HepG2 (cell line): ENCODE measurements around the gene MRPS10. TPM values are rescaled to one million over a fixed set of nuclear protein-coding genes. Genes with fewer than 3 reads are reported as not detected.

Experiments
- ATAC-seq: fragments of 200-7000 bp; cut with Tn5 transposase; 3 replicates; pipeline ENCODE4 v1.9.1; 2020; ENCODE audit warnings: mild to moderate bottlenecking, moderate library complexity
- BruUV-seq: library from RNA; stranded (reverse); fragments of 400-500 nt; replicated peaks from 2 replicates; lab custom pipeline; 2021; lab: Mats Ljungman, UMichigan
- CTCF ChIA-PET: fragments of 300-600 bp; formaldehyde crosslinking; extraction: SDS; loops from one replicate; lab custom pipeline; 2021; ENCODE audit warnings: low total read pairs, inconsistent platforms, low intra/inter-chr PET ratio; lab: Yijun Ruan, JAX
- POLR2A ChIA-PET: fragments of 350-600 bp; sonication (Branson Sonifier 250); formaldehyde crosslinking; loops from one replicate; lab custom pipeline; 2020; ENCODE audit warnings: antibody characterized with exemption, inconsistent platforms; lab: Yijun Ruan, JAX
- DNase-seq: peaks from one replicate; pipeline ENCODE4 v3.0.0-alpha.2; 2015; ENCODE audit warnings: low spot score
- FAIRE-seq: peaks from 3 replicates; lab custom pipeline; 2011; peaks lifted over from hg19 to GRCh38; lab: Jason Lieb, UNC
- H2AFZ ChIP-seq: one replicate; pipeline ENCODE4 v1.6.1; 2011; ENCODE audit warnings: low read length, inconsistent platforms
- H3K27ac ChIP-seq: fragments of 300-600 bp; 3 replicates; pipeline ENCODE4 v1.8.0; 2011; ENCODE audit warnings: mixed run types, mild to moderate bottlenecking, mixed read lengths, low read length, inconsistent platforms; ENCODE audit not compliant: insufficient read depth; ENCODE audit errors: extremely low read length
- H3K27me3 ChIP-seq, 2 experiments: fragments of 200-600 bp in 1 of 2; 2 replicates in 1 of 2; 3 replicates in 1 of 2; pipeline versions ENCODE4 v1.6.0 to v1.8.0; 2011; ENCODE audit warnings: low read length in 2 of 2, mild to moderate bottlenecking in 2 of 2, moderate library complexity in 2 of 2, inconsistent platforms in 1 of 2; ENCODE audit not compliant: insufficient read depth in 2 of 2, control insufficient read depth in 1 of 2
- H3K36me3 ChIP-seq, 2 experiments: fragments of 200-600 bp in 1 of 2; replicated peaks in 1 of 2; 2 replicates in 1 of 2; 3 replicates in 1 of 2; pipeline versions ENCODE4 v1.5.1 to v1.8.0; 2011; ENCODE audit warnings: low read length in 2 of 2, inconsistent platforms in 1 of 2; ENCODE audit not compliant: insufficient read depth in 2 of 2, control insufficient read depth in 1 of 2
- H3K4me1 ChIP-seq: 2 replicates; pipeline ENCODE4 v1.5.1; 2012; ENCODE audit warnings: low read length, inconsistent platforms; ENCODE audit not compliant: insufficient read depth
- H3K4me2 ChIP-seq: 2 replicates; pipeline ENCODE4 v1.6.0; 2011; ENCODE audit warnings: low read depth, low read length, inconsistent platforms
- H3K4me3 ChIP-seq, 3 experiments: fragments of 200-600 bp in 1 of 3; sonication (generic), shearing (Covaris generic) in 1 of 3; replicated peaks in 1 of 3; 2 replicates each; pipeline ENCODE4 v1.5.1; 2011 to 2016; ENCODE audit warnings: low read length in 3 of 3, inconsistent platforms in 2 of 3, low read depth in 2 of 3, mild to moderate bottlenecking in 2 of 3, control low read depth in 1 of 3, mixed read lengths in 1 of 3; ENCODE audit not compliant: insufficient read depth in 1 of 3
- H3K79me2 ChIP-seq: one replicate; pipeline ENCODE4 v1.6.1; 2011; ENCODE audit warnings: low read length, inconsistent platforms; ENCODE audit not compliant: insufficient read depth
- H3K9ac ChIP-seq: 2 replicates; pipeline ENCODE4 v1.6.0; 2011; ENCODE audit warnings: mild to moderate bottlenecking, low read depth, low read length, inconsistent platforms; ENCODE audit not compliant: insufficient read depth
- H3K9me3 ChIP-seq: 2 replicates; pipeline ENCODE4 v1.5.1; 2012; ENCODE audit warnings: mild to moderate bottlenecking, low read length
- H4K20me1 ChIP-seq: 2 replicates; pipeline ENCODE4 v1.6.0; 2011; ENCODE audit warnings: inconsistent platforms, mild to moderate bottlenecking, low read length, moderate library complexity; ENCODE audit not compliant: insufficient read depth
- CHD4 ChIP-seq: fragments of 200-600 bp; sonication (generic); IDR thresholded peaks from 2 replicates; pipeline ENCODE4 v1.7.0; 2017; ENCODE audit warnings: mild to moderate bottlenecking, low read length, borderline replicate concordance
- GATAD1 ChIP-seq: IDR thresholded peaks from 2 replicates; pipeline ENCODE4 v1.6.1; 2016; ENCODE audit warnings: missing genetic modification reagents, missing compliant biosample characterization
- MTA3 ChIP-seq: sonication (generic); formaldehyde crosslinking; IDR thresholded peaks from 2 replicates; pipeline ENCODE4 v1.4.0; 2020; ENCODE audit warnings: missing genetic modification reagents
- POLR2AphosphoS2 ChIP-seq: IDR thresholded peaks from 2 replicates; pipeline ENCODE4 v1.6.1; 2011; ENCODE audit warnings: low read depth, low read length, improper control_type of control experiment
- PRDM4 ChIP-seq: sonication (generic); formaldehyde crosslinking; IDR thresholded peaks from 2 replicates; pipeline ENCODE4 v1.9.0; 2021; ENCODE audit warnings: missing genetic modification reagents, borderline replicate concordance
- SOX13 ChIP-seq, 3 experiments: fragments of 450-650 bp in 1 of 3; sonication (generic) in 1 of 3; formaldehyde crosslinking in 1 of 3; IDR thresholded peaks in 2 of 3; conservative IDR thresholded peaks in 1 of 3; 2 replicates each; pipeline versions ENCODE4 v1.5.0 to v1.6.1; 2016 to 2020; ENCODE audit warnings: antibody characterized with exemption in 1 of 3, mild to moderate bottlenecking in 1 of 3, missing compliant biosample characterization in 1 of 3, missing genetic modification reagents in 1 of 3, moderate library complexity in 1 of 3
- TCF7L2 ChIP-seq: IDR thresholded peaks from 2 replicates; pipeline ENCODE4 v1.6.1; 2011; ENCODE audit warnings: mild to moderate bottlenecking, low read depth, low read length, moderate library complexity
- WGBS: methylation state at CpG from one replicate; pipeline ENCODE4 v1.1.6; 2017; ENCODE audit warnings: low lambda C conversion rate; 5-methylcytosine and 5-hydroxymethylcytosine counted together
- in situ Hi-C: cut with HindIII; loops from 2 replicates; pipeline ENCODE4 v1.10.0; 2017; ENCODE audit warnings: low pct_unique_long_range_greater_than_20kb; ENCODE audit not compliant: extremely low pct_ligation_motif_present
- intact Hi-C: fragments of 100-400 bp; cut with micrococcal nuclease; formaldehyde crosslinking; loops from one replicate; pipeline ENCODE4 v1.10.0; 2022; ENCODE audit not compliant: unreplicated experiment
- polyA plus RNA-seq, 8 experiments: library from polyadenylated mRNA; depleted of rRNA in 3 of 8; stranded (reverse) in 7 of 8; unstranded in 1 of 8; fragments of >200 nt; fragmentation: Illumina TruSeq in 4 of 8; extraction: Trizol in 4 of 8; gene quantifications; 2 replicates each; pipeline versions ENCODE4 v1.2.1 to v1.2.3, GENCODE V29; 2011 to 2016; ENCODE audit warnings: low read depth in 4 of 8, missing spikeins in 1 of 8, mixed read lengths in 1 of 8; ENCODE audit not compliant: insufficient read depth in 1 of 8
- total RNA-seq, 5 experiments: library from RNA; depleted of rRNA; stranded (reverse); fragments of >200 nt; fragmentation: Illumina TruSeq; extraction: Trizol; gene quantifications; 2 replicates each; pipeline ENCODE4 v1.2.3, GENCODE V29; 2016; ENCODE audit warnings: low read depth in 1 of 5
- TF ChIP-seq, protein P1 (sequence below): sonication (generic); formaldehyde crosslinking; IDR thresholded peaks from 2 replicates; pipeline ENCODE4 v1.4.0; 2020; ENCODE audit warnings: mild to moderate bottlenecking, missing genetic modification reagents
- TF ChIP-seq, protein P2 (sequence below): sonication (generic); formaldehyde crosslinking; IDR thresholded peaks from 2 replicates; pipeline ENCODE4 v1.5.0; 2020; ENCODE audit warnings: missing genetic modification reagents
- TF ChIP-seq, protein P3 (sequence below): sonication (generic); formaldehyde crosslinking; conservative IDR thresholded peaks from 2 replicates; pipeline ENCODE4 v1.4.0; 2020; ENCODE audit warnings: mild to moderate bottlenecking, missing genetic modification reagents, moderate library complexity
- TF ChIP-seq, protein P4 (sequence below): IDR thresholded peaks from 2 replicates; pipeline ENCODE4 v1.6.1; 2018; ENCODE audit warnings: missing genetic modification reagents
- TF ChIP-seq, protein P5 (sequence below): sonication (generic); formaldehyde crosslinking; IDR thresholded peaks from 2 replicates; pipeline ENCODE4 v1.5.0; 2020; ENCODE audit warnings: missing genetic modification reagents

MRPS10 gene
- total and polyA plus RNA-seq, 2 of the 13 experiments (the other 11 are each of a cell fraction or from before 2014, with no cell fraction given) = 31.7 to 54.6 TPM

GRCh38 chr6:42257614-42258013 is 40.0 kb upstream of the MRPS10 start:
- ChIA-PET CTCF (no interaction called here), POLR2A (no interaction called here)
- Histone ChIP-seq H3K9ac (no peak overlapping the region), H3K4me1 (peaks cover 8% of the 10 kb centered on the region; the same call in 1 of the 2 replicates), H3K36me3 (no peaks in the 10 kb centered on the region), H3K9me3 (no peaks in the 10 kb centered on the region), H4K20me1 (no peaks in the 10 kb centered on the region), H3K79me2 (no peaks in the 10 kb centered on the region), H2AFZ (no peak overlapping the region), H3K4me2 (no peak overlapping the region), H3K4me3 (no peak overlapping the region), H3K27me3 (peaks cover 0 to 17% of the 10 kb centered on the region in 2 experiments; a peak in 2 of 5 replicates), H3K27ac (no peak overlapping the region)
- BruUV-seq = no TSS peak
- intact Hi-C loops (no loop called here), in situ Hi-C loops (no loop called here)
- FAIRE-seq (no peak), ATAC-seq (no peak), DNase-seq (no peak)
- 77% methylated on average over 3 of the region's 3 CpGs for WGBS
- TF ChIP-seq CHD4 (no peak), TCF7L2 (no peak), PRDM4 (no peak), GATAD1 (no peak), MTA3 (CRISPR knock-in tag) (no peak), SOX13 (IDR thresholded peaks at IDR 0.05) (no peak), SOX13 (CRISPR knock-in tag; conservative IDR thresholded peaks at IDR 0.05 in 1 of 2, IDR thresholded peaks at IDR 0.05 in 1 of 2) (no peak), POLR2AphosphoS2 (no peak)
- TF ChIP-seq, protein P1, sequence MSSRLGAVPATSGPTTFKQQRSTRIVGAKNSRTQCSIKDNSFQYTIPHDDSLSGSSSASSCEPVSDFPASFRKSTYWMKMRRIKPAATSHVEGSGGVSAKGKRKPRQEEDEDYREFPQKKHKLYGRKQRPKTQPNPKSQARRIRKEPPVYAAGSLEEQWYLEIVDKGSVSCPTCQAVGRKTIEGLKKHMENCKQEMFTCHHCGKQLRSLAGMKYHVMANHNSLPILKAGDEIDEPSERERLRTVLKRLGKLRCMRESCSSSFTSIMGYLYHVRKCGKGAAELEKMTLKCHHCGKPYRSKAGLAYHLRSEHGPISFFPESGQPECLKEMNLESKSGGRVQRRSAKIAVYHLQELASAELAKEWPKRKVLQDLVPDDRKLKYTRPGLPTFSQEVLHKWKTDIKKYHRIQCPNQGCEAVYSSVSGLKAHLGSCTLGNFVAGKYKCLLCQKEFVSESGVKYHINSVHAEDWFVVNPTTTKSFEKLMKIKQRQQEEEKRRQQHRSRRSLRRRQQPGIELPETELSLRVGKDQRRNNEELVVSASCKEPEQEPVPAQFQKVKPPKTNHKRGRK (CRISPR knock-in tag) = no peak
- TF ChIP-seq, protein P2, sequence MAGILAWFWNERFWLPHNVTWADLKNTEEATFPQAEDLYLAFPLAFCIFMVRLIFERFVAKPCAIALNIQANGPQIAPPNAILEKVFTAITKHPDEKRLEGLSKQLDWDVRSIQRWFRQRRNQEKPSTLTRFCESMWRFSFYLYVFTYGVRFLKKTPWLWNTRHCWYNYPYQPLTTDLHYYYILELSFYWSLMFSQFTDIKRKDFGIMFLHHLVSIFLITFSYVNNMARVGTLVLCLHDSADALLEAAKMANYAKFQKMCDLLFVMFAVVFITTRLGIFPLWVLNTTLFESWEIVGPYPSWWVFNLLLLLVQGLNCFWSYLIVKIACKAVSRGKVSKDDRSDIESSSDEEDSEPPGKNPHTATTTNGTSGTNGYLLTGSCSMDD (CRISPR knock-in tag) = no peak
- TF ChIP-seq, protein P3, sequence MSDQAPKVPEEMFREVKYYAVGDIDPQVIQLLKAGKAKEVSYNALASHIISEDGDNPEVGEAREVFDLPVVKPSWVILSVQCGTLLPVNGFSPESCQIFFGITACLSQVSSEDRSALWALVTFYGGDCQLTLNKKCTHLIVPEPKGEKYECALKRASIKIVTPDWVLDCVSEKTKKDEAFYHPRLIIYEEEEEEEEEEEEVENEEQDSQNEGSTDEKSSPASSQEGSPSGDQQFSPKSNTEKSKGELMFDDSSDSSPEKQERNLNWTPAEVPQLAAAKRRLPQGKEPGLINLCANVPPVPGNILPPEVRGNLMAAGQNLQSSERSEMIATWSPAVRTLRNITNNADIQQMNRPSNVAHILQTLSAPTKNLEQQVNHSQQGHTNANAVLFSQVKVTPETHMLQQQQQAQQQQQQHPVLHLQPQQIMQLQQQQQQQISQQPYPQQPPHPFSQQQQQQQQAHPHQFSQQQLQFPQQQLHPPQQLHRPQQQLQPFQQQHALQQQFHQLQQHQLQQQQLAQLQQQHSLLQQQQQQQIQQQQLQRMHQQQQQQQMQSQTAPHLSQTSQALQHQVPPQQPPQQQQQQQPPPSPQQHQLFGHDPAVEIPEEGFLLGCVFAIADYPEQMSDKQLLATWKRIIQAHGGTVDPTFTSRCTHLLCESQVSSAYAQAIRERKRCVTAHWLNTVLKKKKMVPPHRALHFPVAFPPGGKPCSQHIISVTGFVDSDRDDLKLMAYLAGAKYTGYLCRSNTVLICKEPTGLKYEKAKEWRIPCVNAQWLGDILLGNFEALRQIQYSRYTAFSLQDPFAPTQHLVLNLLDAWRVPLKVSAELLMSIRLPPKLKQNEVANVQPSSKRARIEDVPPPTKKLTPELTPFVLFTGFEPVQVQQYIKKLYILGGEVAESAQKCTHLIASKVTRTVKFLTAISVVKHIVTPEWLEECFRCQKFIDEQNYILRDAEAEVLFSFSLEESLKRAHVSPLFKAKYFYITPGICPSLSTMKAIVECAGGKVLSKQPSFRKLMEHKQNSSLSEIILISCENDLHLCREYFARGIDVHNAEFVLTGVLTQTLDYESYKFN (CRISPR knock-in tag) = no peak
- TF ChIP-seq, protein P4, sequence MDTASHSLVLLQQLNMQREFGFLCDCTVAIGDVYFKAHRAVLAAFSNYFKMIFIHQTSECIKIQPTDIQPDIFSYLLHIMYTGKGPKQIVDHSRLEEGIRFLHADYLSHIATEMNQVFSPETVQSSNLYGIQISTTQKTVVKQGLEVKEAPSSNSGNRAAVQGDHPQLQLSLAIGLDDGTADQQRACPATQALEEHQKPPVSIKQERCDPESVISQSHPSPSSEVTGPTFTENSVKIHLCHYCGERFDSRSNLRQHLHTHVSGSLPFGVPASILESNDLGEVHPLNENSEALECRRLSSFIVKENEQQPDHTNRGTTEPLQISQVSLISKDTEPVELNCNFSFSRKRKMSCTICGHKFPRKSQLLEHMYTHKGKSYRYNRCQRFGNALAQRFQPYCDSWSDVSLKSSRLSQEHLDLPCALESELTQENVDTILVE (CRISPR knock-in tag) = no peak
- TF ChIP-seq, protein P5, sequence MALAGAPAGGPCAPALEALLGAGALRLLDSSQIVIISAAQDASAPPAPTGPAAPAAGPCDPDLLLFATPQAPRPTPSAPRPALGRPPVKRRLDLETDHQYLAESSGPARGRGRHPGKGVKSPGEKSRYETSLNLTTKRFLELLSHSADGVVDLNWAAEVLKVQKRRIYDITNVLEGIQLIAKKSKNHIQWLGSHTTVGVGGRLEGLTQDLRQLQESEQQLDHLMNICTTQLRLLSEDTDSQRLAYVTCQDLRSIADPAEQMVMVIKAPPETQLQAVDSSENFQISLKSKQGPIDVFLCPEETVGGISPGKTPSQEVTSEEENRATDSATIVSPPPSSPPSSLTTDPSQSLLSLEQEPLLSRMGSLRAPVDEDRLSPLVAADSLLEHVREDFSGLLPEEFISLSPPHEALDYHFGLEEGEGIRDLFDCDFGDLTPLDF (CRISPR knock-in tag) = no peak
- TF ChIP-seq, all 625 proteins: peak for 0
